CD4-positive, CD25-positive, alpha-beta regulatory T cell (primary cell): Measurements from ENCODE around the gene VENTX. TPM values are rescaled to one million over a fixed set of nuclear protein-coding genes. Genes with fewer than 3 reads are reported as not detected.

Experiments
- ATAC-seq, 2 donors: fragments of 150-1000 bp; cut with Tn5 transposase; one replicate each; pipeline ENCODE4 v1.10.0; 2021; ENCODE audit warnings: low read depth in 2 of 2, moderate number of reproducible peaks in 2 of 2, moderate library complexity in 1 of 2
- DNase-seq, 3 donors: peaks; one replicate each; pipeline versions ENCODE4 v3.0.0 to v3.0.0-alpha.2; 2012 to 2022; ENCODE audit warnings: mixed read lengths in 1 of 3
- H3K27ac ChIP-seq: one replicate; pipeline ENCODE4 v1.7.0; 2013; ENCODE audit warnings: mild to moderate bottlenecking, low read length; ENCODE audit not compliant: insufficient read depth, poor library complexity, severe bottlenecking
- H3K27me3 ChIP-seq: one replicate; pipeline ENCODE4 v1.7.0; 2013; ENCODE audit warnings: low read length; ENCODE audit not compliant: control insufficient read depth, insufficient read depth
- H3K36me3 ChIP-seq: one replicate; pipeline ENCODE4 v1.7.0; 2013; ENCODE audit warnings: mild to moderate bottlenecking, low read length, moderate library complexity; ENCODE audit not compliant: control insufficient read depth, insufficient read depth
- H3K4me1 ChIP-seq: 2 replicates; pipeline ENCODE4 v1.7.0; 2013; ENCODE audit warnings: mild to moderate bottlenecking, low read length; ENCODE audit not compliant: insufficient read depth, control insufficient read depth, poor library complexity, severe bottlenecking
- H3K4me3 ChIP-seq: one replicate; pipeline ENCODE4 v1.7.0; 2013; ENCODE audit warnings: low read depth, mild to moderate bottlenecking, low read length, moderate library complexity
- H3K9me3 ChIP-seq, 2 experiments: 1 replicate in 1 of 2; 2 replicates in 1 of 2; pipeline ENCODE4 v1.7.0; 2013; ENCODE audit warnings: low read length in 2 of 2, mild to moderate bottlenecking in 1 of 2, moderate library complexity in 1 of 2; ENCODE audit not compliant: control insufficient read depth in 2 of 2
- H3K27ac Mint-ChIP-seq, 3 donors: one replicate each; pipeline ENCODE4 v1.8.0; 2020 to 2022; ENCODE audit warnings: mild to moderate bottlenecking in 3 of 3, mixed read lengths in 3 of 3, moderate library complexity in 2 of 3
- H3K27me3 Mint-ChIP-seq: one replicate; pipeline ENCODE4 v1.8.0; 2022; ENCODE audit warnings: mild to moderate bottlenecking, mixed read lengths
- H3K36me3 Mint-ChIP-seq: one replicate; pipeline ENCODE4 v1.8.0; 2020; ENCODE audit warnings: mixed read lengths
- H3K4me1 Mint-ChIP-seq, 4 donors: one replicate each; pipeline ENCODE4 v1.8.0; 2020 to 2022; ENCODE audit warnings: mixed read lengths in 4 of 4, mild to moderate bottlenecking in 1 of 4
- H3K4me3 Mint-ChIP-seq, 4 donors: one replicate each; pipeline ENCODE4 v1.8.0; 2020 to 2022; ENCODE audit warnings: mild to moderate bottlenecking in 4 of 4, mixed read lengths in 4 of 4, moderate library complexity in 3 of 4
- H3K9me3 Mint-ChIP-seq, 7 donors: one replicate each; pipeline ENCODE4 v1.8.0; 2020 to 2022; ENCODE audit warnings: mixed read lengths in 7 of 7, mild to moderate bottlenecking in 3 of 7, moderate library complexity in 2 of 7
- polyA plus RNA-seq, 4 donors: library from polyadenylated mRNA; unstranded; fragments of 300-500 nt; fragmentation: Illumina TruSeq; gene quantifications; one replicate each; pipeline ENCODE4 v1.2.3, GENCODE V29; 2021
- total RNA-seq: library from RNA; stranded (reverse); gene quantifications from one replicate; pipeline ENCODE4 v1.2.3, GENCODE V29; 2022

The VENTX gene
- total and polyA plus RNA-seq, 5 donors from 2014 or later = not detected

- H3K27me3 ChIP-seq = no peaks in the 10 kb centered on the region
- Mint-ChIP-seq H3K36me3 (no peaks in the 10 kb centered on the region), H3K4me3 (no peak overlapping the region), H3K27me3 (no peaks in the 10 kb centered on the region), H3K9me3 (no peaks in the 10 kb centered on the region), H3K27ac (no peak overlapping the region), H3K4me1 (no peaks in the 10 kb centered on the region)
- no peak overlapping the region for H3K27ac ChIP-seq
- no peaks in the 10 kb centered on the region for H3K36me3 ChIP-seq
- no peaks in the 10 kb centered on the region for H3K9me3 ChIP-seq
- H3K4me3 ChIP-seq = no peak overlapping the region
- no peak for DNase-seq
- no peaks in the 10 kb centered on the region for H3K4me1 ChIP-seq
- ATAC-seq = no peak
Measured at GRCh38 chr10:133204226-133205015, 33.2 kb upstream of the VENTX start.

GRCh38 chr10:133205146-133205545 lies 32.5 kb upstream of the VENTX start:
- Histone ChIP-seq H3K36me3 (no peaks in the 10 kb centered on the region), H3K27ac (no peak overlapping the region), H3K4me3 (no peak overlapping the region), H3K9me3 (no peaks in the 10 kb centered on the region), H3K4me1 (no peaks in the 10 kb centered on the region), H3K27me3 (no peaks in the 10 kb centered on the region)
- ATAC-seq (no peak), DNase-seq (no peak)
- no peaks in the 10 kb centered on the region for H3K27me3 Mint-ChIP-seq
- no peaks in the 10 kb centered on the region for H3K9me3 Mint-ChIP-seq
- no peaks in the 10 kb centered on the region for H3K36me3 Mint-ChIP-seq
- no peak overlapping the region for H3K27ac Mint-ChIP-seq
- no peaks in the 10 kb centered on the region for H3K4me1 Mint-ChIP-seq
- no peak overlapping the region for H3K4me3 Mint-ChIP-seq

- ATAC-seq = no peak
- H3K36me3 Mint-ChIP-seq = no peaks in the 10 kb centered on the region
- Histone ChIP-seq H3K4me1 (no peaks in the 10 kb centered on the region), H3K27ac (no peak overlapping the region), H3K36me3 (no peaks in the 10 kb centered on the region), H3K27me3 (no peaks in the 10 kb centered on the region), H3K4me3 (no peak overlapping the region), H3K9me3 (no peaks in the 10 kb centered on the region)
- H3K4me3 Mint-ChIP-seq = no peak overlapping the region
- no peaks in the 10 kb centered on the region for H3K4me1 Mint-ChIP-seq
- H3K27ac Mint-ChIP-seq = no peak overlapping the region
- DNase-seq = no peak
- no peaks in the 10 kb centered on the region for H3K27me3 Mint-ChIP-seq
- H3K9me3 Mint-ChIP-seq = no peaks in the 10 kb centered on the region
Measured at GRCh38 chr10:133206356-133207040, 31.2 kb upstream of the VENTX start.

GRCh38 chr10:133207041-133207600 lies 30.5 kb upstream of the VENTX start:
- no peaks in the 10 kb centered on the region for H3K4me1 ChIP-seq
- no peaks in the 10 kb centered on the region for H3K9me3 ChIP-seq
- no peaks in the 10 kb centered on the region for H3K27me3 ChIP-seq
- ATAC-seq (no peak), DNase-seq (no peak)
- no peaks in the 10 kb centered on the region for H3K27me3 Mint-ChIP-seq
- no peaks in the 10 kb centered on the region for H3K4me1 Mint-ChIP-seq
- H3K36me3 ChIP-seq = no peaks in the 10 kb centered on the region
- no peak overlapping the region for H3K4me3 ChIP-seq
- H3K27ac Mint-ChIP-seq = no peak overlapping the region
- H3K36me3 Mint-ChIP-seq = no peaks in the 10 kb centered on the region
- no peak overlapping the region for H3K27ac ChIP-seq
- no peaks in the 10 kb centered on the region for H3K9me3 Mint-ChIP-seq
- no peak overlapping the region for H3K4me3 Mint-ChIP-seq

DNA sequence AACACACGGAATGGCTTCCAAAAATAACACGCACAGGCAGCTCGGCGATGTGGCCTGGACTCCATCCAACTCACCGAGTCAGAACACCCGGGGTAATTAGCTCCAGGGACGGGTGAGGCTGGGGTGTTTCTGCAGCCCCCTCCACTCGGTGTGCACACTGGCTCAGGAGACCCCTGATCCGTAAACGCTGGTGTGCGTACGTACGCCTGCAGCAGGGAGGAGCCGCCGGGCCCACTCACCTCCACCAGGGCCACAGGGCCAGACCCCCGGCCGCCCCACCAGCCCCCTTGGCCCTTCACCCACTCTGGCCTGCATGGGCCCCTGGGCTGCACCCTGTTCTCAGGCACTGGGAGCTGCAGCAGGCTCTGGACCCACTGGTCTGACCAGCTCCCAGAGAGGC lies 30.0 kb upstream of the VENTX start:
- no peaks in the 10 kb centered on the region for H3K36me3 Mint-ChIP-seq
- Histone ChIP-seq H3K9me3 (no peaks in the 10 kb centered on the region), H3K4me1 (no peaks in the 10 kb centered on the region), H3K27ac (no peak overlapping the region), H3K36me3 (no peaks in the 10 kb centered on the region), H3K27me3 (no peaks in the 10 kb centered on the region), H3K4me3 (no peak overlapping the region)
- no peaks in the 10 kb centered on the region for H3K9me3 Mint-ChIP-seq
- no peaks in the 10 kb centered on the region for H3K4me1 Mint-ChIP-seq
- ATAC-seq (no peak), DNase-seq (no peak)
- H3K27ac Mint-ChIP-seq = no peak overlapping the region
- H3K27me3 Mint-ChIP-seq = no peaks in the 10 kb centered on the region
- H3K4me3 Mint-ChIP-seq = no peak overlapping the region

DNA sequence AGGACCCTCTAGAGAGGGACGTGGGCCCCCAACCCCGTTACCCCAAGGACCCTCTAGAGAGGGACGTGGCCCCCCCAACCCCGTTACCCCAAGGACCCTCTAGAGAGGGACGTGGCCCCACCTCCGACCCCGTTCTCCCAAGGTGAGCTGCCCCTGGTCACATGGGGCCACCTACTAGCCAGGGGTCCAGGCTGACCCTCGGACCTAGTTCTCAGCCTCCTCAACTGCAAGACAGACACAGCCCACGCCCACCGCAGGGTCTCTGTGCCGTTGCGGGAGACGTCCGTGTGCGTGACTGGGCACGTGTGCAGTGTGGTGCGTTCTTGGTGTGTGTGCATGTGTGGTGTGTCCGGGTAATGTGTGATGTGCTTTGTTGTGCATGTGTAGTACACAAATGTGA lies 29.2 kb upstream of the VENTX start:
- Mint-ChIP-seq H3K4me1 (no peaks in the 10 kb centered on the region), H3K9me3 (no peaks in the 10 kb centered on the region), H3K36me3 (no peaks in the 10 kb centered on the region), H3K27ac (no peak overlapping the region), H3K4me3 (no peak overlapping the region), H3K27me3 (no peaks in the 10 kb centered on the region)
- H3K27ac ChIP-seq = no peak overlapping the region
- no peaks in the 10 kb centered on the region for H3K27me3 ChIP-seq
- no peaks in the 10 kb centered on the region for H3K9me3 ChIP-seq
- DNase-seq (no peak), ATAC-seq (no peak)
- no peak overlapping the region for H3K4me3 ChIP-seq
- no peaks in the 10 kb centered on the region for H3K4me1 ChIP-seq
- H3K36me3 ChIP-seq = no peaks in the 10 kb centered on the region

DNA sequence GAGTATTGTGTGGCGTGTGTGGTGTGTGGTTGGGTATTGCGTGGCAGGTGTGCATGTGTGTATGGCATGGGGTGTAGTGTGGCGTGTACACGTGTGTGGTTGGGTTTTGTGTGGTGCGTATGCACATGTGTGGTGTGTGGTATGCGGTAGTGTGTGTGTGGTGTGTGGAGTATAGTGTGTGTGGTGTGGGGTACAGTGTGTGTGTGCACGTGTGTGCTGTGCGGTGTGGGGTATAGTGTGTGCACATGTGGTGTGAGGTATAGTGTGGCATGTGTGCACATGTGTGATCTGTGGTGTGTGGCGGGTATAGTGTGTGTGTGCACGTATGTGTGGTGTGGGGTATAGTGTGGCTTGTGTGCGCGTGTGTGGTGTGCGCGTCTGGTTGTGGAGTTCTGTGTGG lies 28.5 kb upstream of the VENTX start:
- Histone ChIP-seq H3K27ac (no peak overlapping the region), H3K27me3 (no peaks in the 10 kb centered on the region), H3K36me3 (no peaks in the 10 kb centered on the region), H3K4me1 (no peaks in the 10 kb centered on the region), H3K4me3 (no peak overlapping the region), H3K9me3 (no peaks in the 10 kb centered on the region)
- H3K4me3 Mint-ChIP-seq = no peak overlapping the region
- H3K27me3 Mint-ChIP-seq = no peaks in the 10 kb centered on the region
- no peaks in the 10 kb centered on the region for H3K4me1 Mint-ChIP-seq
- H3K36me3 Mint-ChIP-seq = no peaks in the 10 kb centered on the region
- no peak overlapping the region for H3K27ac Mint-ChIP-seq
- DNase-seq (no peak), ATAC-seq (no peak)
- H3K9me3 Mint-ChIP-seq = no peaks in the 10 kb centered on the region

DNA sequence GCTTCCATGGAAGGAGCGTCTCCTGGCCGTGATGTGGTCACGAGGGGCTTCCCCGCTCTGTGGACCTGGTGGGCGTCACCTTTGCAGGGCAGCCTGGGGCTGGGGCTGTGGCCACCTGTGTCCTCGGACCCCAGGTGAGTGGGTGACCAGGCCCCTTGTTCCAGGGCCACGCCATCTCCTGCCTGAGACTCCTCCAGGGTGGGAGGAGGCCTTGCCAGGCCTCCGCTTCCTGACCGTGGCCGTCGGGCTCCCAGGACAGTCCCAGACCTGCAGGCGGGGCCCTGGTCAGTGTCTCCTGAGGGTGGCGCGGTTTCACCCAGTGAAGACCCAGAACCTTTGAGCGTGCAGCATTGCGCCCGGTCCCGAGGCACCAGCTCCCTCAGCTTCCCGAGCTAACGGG lies 28.0 kb upstream of the VENTX start:
- Mint-ChIP-seq H3K4me1 (no peaks in the 10 kb centered on the region), H3K36me3 (no peaks in the 10 kb centered on the region), H3K4me3 (no peak overlapping the region), H3K27ac (no peak overlapping the region), H3K27me3 (no peaks in the 10 kb centered on the region), H3K9me3 (no peaks in the 10 kb centered on the region)
- Histone ChIP-seq H3K9me3 (no peaks in the 10 kb centered on the region), H3K36me3 (no peaks in the 10 kb centered on the region), H3K27me3 (no peaks in the 10 kb centered on the region), H3K4me3 (no peak overlapping the region), H3K27ac (no peak overlapping the region), H3K4me1 (no peaks in the 10 kb centered on the region)
- no peak for ATAC-seq
- DNase-seq = no peak
